MM.1S (cell line): ENCODE measurements around the gene TBKBP1.

Experiments
- DNase-seq: peaks from one replicate; pipeline ENCODE4 v3.0.0-alpha.2; 2015
- H2AFZ ChIP-seq: fragments of 300-600 bp; sonication (generic); 2 replicates; pipeline ENCODE4 v1.6.0; 2016; ENCODE audit warnings: antibody characterized with exemption, low read length
- H3F3A ChIP-seq: fragments of 300-600 bp; sonication (generic); 2 replicates; pipeline ENCODE4 v1.6.1; 2016; ENCODE audit warnings: mild to moderate bottlenecking, antibody characterized with exemption, low read length, moderate library complexity, mixed read lengths; ENCODE audit not compliant: insufficient read depth
- H3K27ac ChIP-seq: fragments of 300-600 bp; sonication (generic); 2 replicates; pipeline ENCODE4 v1.5.1; 2016; ENCODE audit warnings: mild to moderate bottlenecking, low read length
- H3K27me3 ChIP-seq: fragments of 300-600 bp; sonication (generic); replicated peaks from 2 replicates; pipeline ENCODE4 v1.6.0; 2016; ENCODE audit warnings: low read length; ENCODE audit not compliant: insufficient read depth
- H3K36me3 ChIP-seq: fragments of 300-600 bp; sonication (generic); replicated peaks from 2 replicates; pipeline ENCODE4 v1.6.1; 2016; ENCODE audit warnings: mild to moderate bottlenecking, low read length, mixed read lengths; ENCODE audit not compliant: insufficient read depth
- H3K4me1 ChIP-seq: fragments of 300-600 bp; sonication (generic); 2 replicates; pipeline ENCODE4 v1.6.1; 2016; ENCODE audit warnings: low read length, mixed read lengths
- H3K4me2 ChIP-seq: fragments of 300-600 bp; sonication (generic); 2 replicates; pipeline ENCODE4 v1.6.0; 2016; ENCODE audit warnings: low read depth, low read length
- H3K4me3 ChIP-seq: fragments of 300-600 bp; sonication (generic); 2 replicates; pipeline ENCODE4 v1.5.1; 2016; ENCODE audit warnings: low read length, mixed read lengths
- H3K79me2 ChIP-seq: fragments of 300-600 bp; sonication (generic); 2 replicates; pipeline ENCODE4 v1.6.1; 2016; ENCODE audit warnings: mixed run types, low read length, mixed read lengths
- H3K9ac ChIP-seq: fragments of 300-600 bp; sonication (generic); 2 replicates; pipeline ENCODE4 v1.6.1; 2016; ENCODE audit warnings: low read length, mixed read lengths
- H3K9me2 ChIP-seq: fragments of 300-600 bp; sonication (generic); replicated peaks from 2 replicates; pipeline ENCODE4 v1.6.1; 2016; ENCODE audit warnings: mild to moderate bottlenecking, low read length, mixed read lengths; ENCODE audit not compliant: insufficient read depth
- H3K9me3 ChIP-seq: fragments of 300-600 bp; sonication (generic); replicated peaks from 2 replicates; pipeline ENCODE4 v1.6.1; 2016; ENCODE audit warnings: mild to moderate bottlenecking, low read length, mixed read lengths; ENCODE audit not compliant: insufficient read depth
- H4K20me1 ChIP-seq: fragments of 300-600 bp; sonication (generic); 2 replicates; pipeline ENCODE4 v1.6.1; 2016; ENCODE audit warnings: mild to moderate bottlenecking, low read length, moderate library complexity, mixed read lengths; ENCODE audit not compliant: insufficient read depth
- CTCF ChIP-seq: fragments of 300-600 bp; sonication (generic); IDR thresholded peaks from 2 replicates; pipeline ENCODE4 v1.5.1; 2016; ENCODE audit warnings: antibody characterized with exemption, low read length, mixed read lengths
- EZH2 ChIP-seq: fragments of 300-600 bp; sonication (generic); optimal IDR thresholded peaks from 2 replicates; pipeline ENCODE3; 2017; ENCODE audit warnings: low read depth, mild to moderate bottlenecking, antibody characterized with exemption, low read length, mixed read lengths
- EZH2phosphoT487 ChIP-seq: fragments of 300-600 bp; sonication (generic); IDR thresholded peaks from 2 replicates; pipeline ENCODE4 v1.6.1; 2018; ENCODE audit warnings: antibody characterized with exemption, low read length

Gene TBKBP1

GRCh38 chr17:47705536-47706530, 11.9 kb downstream of the TBKBP1 start:
- Histone ChIP-seq H3K4me2 (peak overlapping the region; percentile 15; the same call in 1 of the 2 replicates), H3K79me2 (no peaks in the 10 kb centered on the region), H3K36me3 (no peaks in the 10 kb centered on the region), H3F3A (no peaks in the 10 kb centered on the region), H3K9me3 (no peaks in the 10 kb centered on the region), H3K27ac (no peak overlapping the region), H3K27me3 (peaks cover 18% of the 10 kb centered on the region), H2AFZ (no peak overlapping the region), H3K4me3 (no peak overlapping the region), H3K9ac (no peak overlapping the region), H3K9me2 (no peaks in the 10 kb centered on the region), H3K4me1 (peaks cover 15% of the 10 kb centered on the region), H4K20me1 (no peaks in the 10 kb centered on the region)
- DNase-seq, result no peak
- TF ChIP-seq CTCF (no peak), EZH2phosphoT487 (no peak), EZH2 (no peak)

- H3K4me3 ChIP-seq, result no peak overlapping the region
- no peak overlapping the region for H3K27ac ChIP-seq
- H3K9me2 ChIP-seq, result no peaks in the 10 kb centered on the region
- H3K4me2 ChIP-seq, result no peak overlapping the region
- no peak for TF ChIP-seq CTCF
- no peak for TF ChIP-seq EZH2
- no peak for TF ChIP-seq EZH2phosphoT487
- H3K4me1 ChIP-seq, result peaks cover 15% of the 10 kb centered on the region
- no peak overlapping the region for H3K9ac ChIP-seq
- H3K36me3 ChIP-seq, result no peaks in the 10 kb centered on the region
- no peaks in the 10 kb centered on the region for H4K20me1 ChIP-seq
- DNase-seq, result no peak
- H2AFZ ChIP-seq, result no peak overlapping the region
- H3K9me3 ChIP-seq, result no peaks in the 10 kb centered on the region
- peaks cover 24% of the 10 kb centered on the region for H3K27me3 ChIP-seq
- H3F3A ChIP-seq, result no peaks in the 10 kb centered on the region
- no peaks in the 10 kb centered on the region for H3K79me2 ChIP-seq
Observed at GRCh38 chr17:47707056-47707804, 13.3 kb downstream of the TBKBP1 start.

- no peak overlapping the region for H2AFZ ChIP-seq
Observed at GRCh38 chr17:47707884-47708283, 13.9 kb downstream of the TBKBP1 start.

More at GRCh38 chr17:47707884-47708283, 13.9 kb downstream of the TBKBP1 start:
- no peaks in the 10 kb centered on the region for H3K9me2 ChIP-seq
- no peaks in the 10 kb centered on the region for H3K36me3 ChIP-seq
- no peak for TF ChIP-seq EZH2
- TF ChIP-seq CTCF, result no peak
- no peak for TF ChIP-seq EZH2phosphoT487
- DNase-seq, result no peak
- no peak overlapping the region for H3K9ac ChIP-seq
- H3K4me3 ChIP-seq, result no peak overlapping the region
- no peak overlapping the region for H3K4me2 ChIP-seq
- no peaks in the 10 kb centered on the region for H3K9me3 ChIP-seq
- no peaks in the 10 kb centered on the region for H4K20me1 ChIP-seq
- no peak overlapping the region for H3K27ac ChIP-seq
- H3K27me3 ChIP-seq, result peaks cover 31% of the 10 kb centered on the region
- H3F3A ChIP-seq, result no peaks in the 10 kb centered on the region
- H3K4me1 ChIP-seq, result peaks cover 15% of the 10 kb centered on the region
- no peaks in the 10 kb centered on the region for H3K79me2 ChIP-seq
